GM12865 (cell line): ENCODE measurements around the gene ESYT3.

Experiments
- DNase-seq: peaks from one replicate; pipeline ENCODE4 v3.0.0; 2010; ENCODE audit warnings: low read depth
- H3K4me3 ChIP-seq: 2 replicates; pipeline ENCODE4 v1.5.1; 2011; ENCODE audit warnings: mild to moderate bottlenecking, low read depth, low read length, control low read depth
- CTCF ChIP-seq: IDR thresholded peaks from 2 replicates; pipeline ENCODE4 v1.5.1; 2011; ENCODE audit warnings: low read length, control low read depth, low read depth, inconsistent platforms; ENCODE audit not compliant: insufficient read depth; ENCODE audit errors: missing control alignments

ESYT3 gene

GRCh38 chr3:138394686-138395085 lies 39.7 kb upstream of the ESYT3 start:
- DNase-seq: no peak
- no peak for TF ChIP-seq CTCF
- H3K4me3 ChIP-seq: no peak overlapping the region

DNA sequence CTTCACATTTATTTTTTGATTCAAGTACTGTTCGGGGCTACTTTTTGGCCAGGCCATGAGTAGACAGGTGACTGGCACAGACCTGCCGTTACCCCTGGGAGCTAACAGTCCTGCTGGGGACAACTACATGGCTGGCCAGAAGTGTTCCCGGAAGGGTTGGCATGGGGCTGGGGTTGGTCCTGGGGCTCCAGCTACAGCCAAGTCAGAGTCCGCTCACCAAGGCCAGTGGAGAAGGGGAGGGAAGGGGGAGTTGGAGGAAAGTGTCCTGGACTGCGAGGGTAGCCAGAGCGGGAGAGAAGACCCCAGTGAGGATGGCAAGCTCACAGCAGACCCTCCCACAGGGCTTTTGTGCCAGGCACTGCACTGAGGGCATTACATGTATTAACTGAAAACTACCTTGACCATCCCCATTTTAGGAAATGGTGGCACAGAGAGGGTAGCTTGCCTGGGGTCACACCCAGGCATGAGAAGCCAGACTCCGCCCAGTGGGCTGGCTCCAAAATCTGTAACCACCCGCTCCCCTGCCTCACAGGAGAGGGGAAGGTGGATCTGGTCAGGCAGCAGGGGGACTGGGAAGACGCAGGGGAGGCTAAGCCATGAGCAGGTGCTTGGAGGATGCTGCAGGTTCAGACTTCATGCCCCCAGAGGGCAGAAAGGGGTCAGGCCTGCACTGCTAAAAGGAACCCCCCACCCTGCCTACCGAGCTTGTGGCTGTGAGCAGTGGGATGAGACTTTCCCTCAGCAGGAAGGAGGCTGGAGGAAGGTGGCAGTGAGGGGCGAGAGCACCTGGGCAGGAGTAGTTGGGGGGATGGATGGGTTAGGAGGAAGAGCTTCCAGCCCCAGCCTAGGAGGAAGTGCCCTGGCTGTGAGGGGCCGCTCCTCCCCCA lies 38.3 kb upstream of the ESYT3 start:
- no peak for DNase-seq
- no peak for TF ChIP-seq CTCF
- H3K4me3 ChIP-seq: no peak overlapping the region

DNA sequence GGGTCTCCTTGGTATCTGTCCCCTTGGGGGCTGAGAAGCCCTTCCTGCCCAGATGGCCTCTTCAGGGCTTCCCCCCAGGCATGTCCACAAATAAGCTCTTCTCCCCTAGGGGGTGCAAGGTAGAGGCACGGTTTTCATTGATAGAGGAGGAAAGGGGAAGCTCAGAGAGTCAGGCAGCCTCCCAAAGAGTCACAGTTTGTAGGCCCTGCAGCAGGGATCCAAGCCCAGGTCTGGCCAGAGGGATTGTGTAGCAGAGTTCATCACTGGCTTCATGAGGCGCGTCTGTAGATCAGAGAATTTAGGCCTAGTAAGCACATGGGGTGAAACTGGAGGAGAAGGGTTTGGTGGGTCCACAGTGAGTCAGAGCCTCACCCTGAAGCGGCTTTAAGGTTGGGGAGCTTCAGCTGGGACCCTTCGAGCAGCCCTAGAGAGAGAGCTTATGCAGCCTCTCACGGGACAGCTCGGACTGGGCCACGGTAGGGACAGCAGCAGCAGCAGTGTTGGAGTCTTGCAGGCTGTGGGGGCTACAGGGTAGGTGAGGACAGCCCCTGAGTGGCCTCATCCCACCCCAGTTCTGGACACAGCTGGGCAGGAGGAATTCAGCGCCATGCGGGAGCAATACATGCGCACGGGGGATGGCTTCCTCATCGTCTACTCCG lies 37.5 kb upstream of the ESYT3 start:
- no peak for TF ChIP-seq CTCF
- no peak overlapping the region for H3K4me3 ChIP-seq
- DNase-seq: no peak

- H3K4me3 ChIP-seq: no peak overlapping the region
- DNase-seq: no peak
- no peak for TF ChIP-seq CTCF
Measured at GRCh38 chr3:138397983-138398382, 36.4 kb upstream of the ESYT3 start.

- H3K4me3 ChIP-seq: no peak overlapping the region
- DNase-seq: no peak
- TF ChIP-seq CTCF: no peak
Measured at GRCh38 chr3:138398791-138399575, 35.4 kb upstream of the ESYT3 start.

DNA sequence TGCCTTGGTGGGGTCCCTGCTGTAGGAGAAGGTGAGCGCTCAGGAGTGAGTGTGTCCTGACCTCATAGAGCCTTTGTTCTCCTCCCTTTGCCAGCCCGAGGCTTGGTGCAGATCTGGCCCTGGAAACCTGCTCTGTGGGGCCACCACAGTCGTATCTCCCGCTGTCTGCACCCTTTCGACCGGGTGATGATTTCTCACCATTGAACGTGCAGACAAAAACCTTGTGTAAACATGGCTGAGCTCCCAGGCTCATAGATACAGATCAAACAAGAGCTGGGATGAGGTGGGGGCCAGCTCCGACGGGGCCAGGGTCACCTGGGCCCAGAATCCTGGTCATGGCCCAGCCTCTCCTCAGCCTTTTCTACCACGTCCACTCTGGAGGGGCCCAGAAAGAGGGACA lies 34.6 kb upstream of the ESYT3 start:
- DNase-seq: no peak
- no peak for TF ChIP-seq CTCF
- no peak overlapping the region for H3K4me3 ChIP-seq
